K562 (cell line): ENCODE results near the gene RMND5B.

Experiments
- MYC ChIP-seq, 2 experiments: fragments of 250-450 bp in 1 of 2; sonication (Bioruptor Pico) in 1 of 2; IDR thresholded peaks; 2 replicates each; pipeline versions ENCODE4 v1.5.1 to v1.6.1; 2012 to 2021; ENCODE audit warnings: low read depth in 2 of 2, borderline replicate concordance in 1 of 2, improper control_type of control experiment in 1 of 2, low read length in 1 of 2, mild to moderate bottlenecking in 1 of 2, moderate library complexity in 1 of 2
- TF ChIP-seq, protein P1 (sequence below), 2 experiments: fragments of 450-650 bp; formaldehyde crosslinking in 1 of 2; IDR thresholded peaks; 2 replicates each; pipeline versions ENCODE4 v1.4.0 to v1.6.1; 2014 to 2020; ENCODE audit warnings: mild to moderate bottlenecking in 2 of 2, borderline replicate concordance in 1 of 2, low read depth in 1 of 2
- TF ChIP-seq, protein P2 (sequence below): fragments of 250-450 bp; sonication (Bioruptor Pico); IDR thresholded peaks from 2 replicates; pipeline ENCODE4 v1.8.0; 2021; ENCODE audit warnings: moderate library complexity, mild to moderate bottlenecking, inconsistent platforms

DNA sequence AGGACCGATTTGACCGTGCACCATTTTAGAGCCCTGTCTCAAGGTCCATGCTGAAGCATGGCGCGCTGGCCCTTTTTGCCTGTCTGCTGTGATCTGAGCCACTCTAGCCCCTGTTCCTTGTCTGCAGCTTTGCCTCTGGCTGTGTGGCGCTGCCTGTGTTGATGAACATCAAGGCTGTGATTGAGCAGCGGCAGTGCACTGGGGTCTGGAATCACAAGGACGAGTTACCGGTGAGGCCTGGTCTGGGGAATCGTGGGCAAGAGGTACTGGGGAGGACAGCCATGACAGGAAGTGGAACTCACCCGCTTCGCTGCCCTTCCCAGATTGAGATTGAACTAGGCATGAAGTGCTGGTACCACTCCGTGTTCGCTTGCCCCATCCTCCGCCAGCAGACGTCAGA, 16.6 kb downstream of the RMND5B start:
- TF ChIP-seq, protein P1, sequence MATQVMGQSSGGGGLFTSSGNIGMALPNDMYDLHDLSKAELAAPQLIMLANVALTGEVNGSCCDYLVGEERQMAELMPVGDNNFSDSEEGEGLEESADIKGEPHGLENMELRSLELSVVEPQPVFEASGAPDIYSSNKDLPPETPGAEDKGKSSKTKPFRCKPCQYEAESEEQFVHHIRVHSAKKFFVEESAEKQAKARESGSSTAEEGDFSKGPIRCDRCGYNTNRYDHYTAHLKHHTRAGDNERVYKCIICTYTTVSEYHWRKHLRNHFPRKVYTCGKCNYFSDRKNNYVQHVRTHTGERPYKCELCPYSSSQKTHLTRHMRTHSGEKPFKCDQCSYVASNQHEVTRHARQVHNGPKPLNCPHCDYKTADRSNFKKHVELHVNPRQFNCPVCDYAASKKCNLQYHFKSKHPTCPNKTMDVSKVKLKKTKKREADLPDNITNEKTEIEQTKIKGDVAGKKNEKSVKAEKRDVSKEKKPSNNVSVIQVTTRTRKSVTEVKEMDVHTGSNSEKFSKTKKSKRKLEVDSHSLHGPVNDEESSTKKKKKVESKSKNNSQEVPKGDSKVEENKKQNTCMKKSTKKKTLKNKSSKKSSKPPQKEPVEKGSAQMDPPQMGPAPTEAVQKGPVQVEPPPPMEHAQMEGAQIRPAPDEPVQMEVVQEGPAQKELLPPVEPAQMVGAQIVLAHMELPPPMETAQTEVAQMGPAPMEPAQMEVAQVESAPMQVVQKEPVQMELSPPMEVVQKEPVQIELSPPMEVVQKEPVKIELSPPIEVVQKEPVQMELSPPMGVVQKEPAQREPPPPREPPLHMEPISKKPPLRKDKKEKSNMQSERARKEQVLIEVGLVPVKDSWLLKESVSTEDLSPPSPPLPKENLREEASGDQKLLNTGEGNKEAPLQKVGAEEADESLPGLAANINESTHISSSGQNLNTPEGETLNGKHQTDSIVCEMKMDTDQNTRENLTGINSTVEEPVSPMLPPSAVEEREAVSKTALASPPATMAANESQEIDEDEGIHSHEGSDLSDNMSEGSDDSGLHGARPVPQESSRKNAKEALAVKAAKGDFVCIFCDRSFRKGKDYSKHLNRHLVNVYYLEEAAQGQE (IDR thresholded peaks at IDR 0.05; ENCODE audit: borderline replicate concordance): no peak
- TF ChIP-seq, protein P1 (CRISPR knock-in tag; IDR thresholded peaks at IDR 0.05; ENCODE audit: low read depth): no peak
- TF ChIP-seq, protein P2, sequence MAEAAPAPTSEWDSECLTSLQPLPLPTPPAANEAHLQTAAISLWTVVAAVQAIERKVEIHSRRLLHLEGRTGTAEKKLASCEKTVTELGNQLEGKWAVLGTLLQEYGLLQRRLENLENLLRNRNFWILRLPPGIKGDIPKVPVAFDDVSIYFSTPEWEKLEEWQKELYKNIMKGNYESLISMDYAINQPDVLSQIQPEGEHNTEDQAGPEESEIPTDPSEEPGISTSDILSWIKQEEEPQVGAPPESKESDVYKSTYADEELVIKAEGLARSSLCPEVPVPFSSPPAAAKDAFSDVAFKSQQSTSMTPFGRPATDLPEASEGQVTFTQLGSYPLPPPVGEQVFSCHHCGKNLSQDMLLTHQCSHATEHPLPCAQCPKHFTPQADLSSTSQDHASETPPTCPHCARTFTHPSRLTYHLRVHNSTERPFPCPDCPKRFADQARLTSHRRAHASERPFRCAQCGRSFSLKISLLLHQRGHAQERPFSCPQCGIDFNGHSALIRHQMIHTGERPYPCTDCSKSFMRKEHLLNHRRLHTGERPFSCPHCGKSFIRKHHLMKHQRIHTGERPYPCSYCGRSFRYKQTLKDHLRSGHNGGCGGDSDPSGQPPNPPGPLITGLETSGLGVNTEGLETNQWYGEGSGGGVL (CRISPR knock-in tag): no peak
- TF ChIP-seq MYC (IDR thresholded peaks at IDR 0.05; ENCODE audit: low read depth, low read length) (no peak), MYC (CRISPR knock-in tag; IDR thresholded peaks at IDR 0.05; ENCODE audit: borderline replicate concordance, low read depth) (no peak)
